Kidney (tissue), 14 donors: ENCODE data around the gene B4GALNT3. TPM values are rescaled to one million over a fixed set of nuclear protein-coding genes. Genes with fewer than 3 reads are reported as not detected.

Experiments
- DNase-seq, 5 donors: peaks; one replicate each; pipeline ENCODE4 v3.0.0-alpha.2; 2013 to 2020
- FAIRE-seq: peaks from 2 replicates; lab custom pipeline; 2012; peaks lifted over from hg19 to GRCh38; lab: Jason Lieb, UNC
- H3K27ac ChIP-seq, 2 donors: one replicate each; pipeline ENCODE4 v1.7.0; 2013; ENCODE audit warnings: low read depth in 2 of 2, low read length in 2 of 2, inconsistent platforms in 1 of 2
- H3K27me3 ChIP-seq: one replicate; pipeline ENCODE4 v1.7.1; 2013; ENCODE audit warnings: low read length, inconsistent platforms; ENCODE audit not compliant: control insufficient read depth, insufficient read depth
- H3K36me3 ChIP-seq, 3 donors: one replicate each; pipeline versions ENCODE4 v1.7.0 to v1.7.1; 2013; ENCODE audit warnings: low read length in 3 of 3, control low read depth in 1 of 3, inconsistent platforms in 1 of 3; ENCODE audit not compliant: insufficient read depth in 3 of 3, control insufficient read depth in 2 of 3
- H3K4me1 ChIP-seq, 3 donors: one replicate each; pipeline versions ENCODE4 v1.7.0 to v1.7.1; 2013; ENCODE audit warnings: low read length in 3 of 3, inconsistent platforms in 1 of 3, low read depth in 1 of 3; ENCODE audit not compliant: control insufficient read depth in 2 of 3, insufficient read depth in 2 of 3
- H3K4me3 ChIP-seq, 3 donors: one replicate each; pipeline versions ENCODE4 v1.7.0 to v1.8.1; 2013; ENCODE audit warnings: low read length in 3 of 3, control low read depth in 1 of 3, inconsistent platforms in 1 of 3
- H3K9ac ChIP-seq, 3 donors: one replicate each; pipeline versions ENCODE4 v1.7.0 to v1.7.1; 2013; ENCODE audit warnings: low read length in 3 of 3, control low read depth in 1 of 3, inconsistent platforms in 1 of 3
- H3K9me3 ChIP-seq, 3 donors: one replicate each; pipeline versions ENCODE4 v1.7.0 to v1.7.1; 2013; ENCODE audit warnings: low read length in 3 of 3, control low read depth in 1 of 3, inconsistent platforms in 1 of 3; ENCODE audit not compliant: control insufficient read depth in 2 of 3, insufficient read depth in 1 of 3
- intact Hi-C: fragments of 100-400 bp; cut with DNase I; formaldehyde crosslinking; loops from one replicate; pipeline ENCODE4 v1.11.1; 2022
- polyA plus RNA-seq: library from polyadenylated mRNA; stranded (reverse); fragments of 350-450 nt; fragmentation: Illumina TruSeq; extraction: RNeasy Lipid Tissue Mini Kit (QIAGEN cat#74804); gene quantifications from one replicate; pipeline ENCODE4 v1.2.3, GENCODE V29; 2014; ENCODE audit warnings: low read depth, low replicate concordance; ENCODE audit not compliant: insufficient read depth
- total RNA-seq: library from RNA; stranded (reverse); fragmentation: NEBNext Ultra II Directional; extraction: Animal tissue kit (Norgen Biotek cat#: 25700); gene quantifications from one replicate; pipeline ENCODE4 v1.2.1, GENCODE V29; 2021
- TF ChIP-seq, protein P1 (sequence below): IDR thresholded peaks from 3 replicates; pipeline ENCODE4 v1.5.1; 2012; ENCODE audit warnings: mild to moderate bottlenecking, moderate library complexity, borderline replicate concordance; ENCODE audit not compliant: insufficient read depth; ENCODE audit errors: extremely low read depth
- donor health status: control.
- donor health status: control.
- donor health status: control.
- donor health status: control.
- donor health status: control.
- donor health status: DM: yes; HTN: yes; CAD: no.
- donor health status: Normal renal cell carcinoma (clear cell type).

Gene B4GALNT3
- total and polyA plus RNA-seq, 2 donors from 2014 or later = 11.3 to 12.5 TPM

DNA sequence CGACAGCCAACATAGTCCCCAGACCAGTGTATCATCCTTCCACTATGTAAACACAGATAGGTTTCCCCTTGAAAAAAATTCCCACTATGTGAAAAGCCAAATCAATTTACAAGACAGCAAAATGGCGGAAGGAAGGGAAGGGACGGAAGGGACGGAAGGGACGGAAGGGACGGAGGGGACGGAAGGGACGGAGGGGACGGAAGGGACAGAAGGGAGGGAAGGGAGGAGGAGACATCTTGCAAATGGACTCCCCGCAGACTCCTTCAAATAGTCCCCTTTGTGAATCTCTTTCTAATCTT is 128.2 kb downstream of the B4GALNT3 start:
- Histone ChIP-seq H3K4me1 (peaks cover 0 to 2% (median 0%) of the 10 kb centered on the region in 3 donors), H3K9ac (no peak overlapping the region), H3K9me3 (no peaks in the 10 kb centered on the region), H3K36me3 (no peaks in the 10 kb centered on the region), H3K27me3 (no peaks in the 10 kb centered on the region), H3K27ac (no peak overlapping the region), H3K4me3 (no peak overlapping the region)
- FAIRE-seq (no peak), DNase-seq (peak in 1 of 5 donors; percentile 1)
- intact Hi-C loops = no loop called here
- TF ChIP-seq, protein P1, sequence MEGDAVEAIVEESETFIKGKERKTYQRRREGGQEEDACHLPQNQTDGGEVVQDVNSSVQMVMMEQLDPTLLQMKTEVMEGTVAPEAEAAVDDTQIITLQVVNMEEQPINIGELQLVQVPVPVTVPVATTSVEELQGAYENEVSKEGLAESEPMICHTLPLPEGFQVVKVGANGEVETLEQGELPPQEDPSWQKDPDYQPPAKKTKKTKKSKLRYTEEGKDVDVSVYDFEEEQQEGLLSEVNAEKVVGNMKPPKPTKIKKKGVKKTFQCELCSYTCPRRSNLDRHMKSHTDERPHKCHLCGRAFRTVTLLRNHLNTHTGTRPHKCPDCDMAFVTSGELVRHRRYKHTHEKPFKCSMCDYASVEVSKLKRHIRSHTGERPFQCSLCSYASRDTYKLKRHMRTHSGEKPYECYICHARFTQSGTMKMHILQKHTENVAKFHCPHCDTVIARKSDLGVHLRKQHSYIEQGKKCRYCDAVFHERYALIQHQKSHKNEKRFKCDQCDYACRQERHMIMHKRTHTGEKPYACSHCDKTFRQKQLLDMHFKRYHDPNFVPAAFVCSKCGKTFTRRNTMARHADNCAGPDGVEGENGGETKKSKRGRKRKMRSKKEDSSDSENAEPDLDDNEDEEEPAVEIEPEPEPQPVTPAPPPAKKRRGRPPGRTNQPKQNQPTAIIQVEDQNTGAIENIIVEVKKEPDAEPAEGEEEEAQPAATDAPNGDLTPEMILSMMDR = no peak

DNA sequence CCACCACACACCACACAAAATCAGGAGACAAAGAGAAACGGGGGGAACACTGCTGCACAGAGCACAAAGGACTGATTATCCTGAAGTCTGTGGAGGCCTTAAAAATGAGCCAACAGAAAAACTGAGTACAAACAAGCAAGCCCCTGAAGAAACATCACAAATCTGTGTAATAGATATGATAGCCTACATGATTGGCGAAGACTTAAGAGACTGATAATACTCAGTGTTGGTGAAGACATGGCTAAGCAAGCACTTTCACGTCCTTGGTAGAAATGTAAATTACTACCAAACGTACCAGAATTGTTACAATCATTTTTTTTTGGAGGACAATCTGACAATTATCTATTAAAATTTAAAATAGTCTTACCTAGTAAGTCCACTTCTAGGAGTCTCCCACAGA is 128.9 kb downstream of the B4GALNT3 start:
- Histone ChIP-seq H3K9ac (no peak overlapping the region), H3K27ac (no peak overlapping the region), H3K9me3 (no peaks in the 10 kb centered on the region), H3K27me3 (no peaks in the 10 kb centered on the region), H3K4me3 (no peak overlapping the region), H3K4me1 (peaks cover 0 to 2% (median 0%) of the 10 kb centered on the region in 3 donors), H3K36me3 (no peaks in the 10 kb centered on the region)
- DNase-seq (no peak), FAIRE-seq (no peak)
- intact Hi-C loops = no loop called here
- TF ChIP-seq, protein P1 = no peak

DNA sequence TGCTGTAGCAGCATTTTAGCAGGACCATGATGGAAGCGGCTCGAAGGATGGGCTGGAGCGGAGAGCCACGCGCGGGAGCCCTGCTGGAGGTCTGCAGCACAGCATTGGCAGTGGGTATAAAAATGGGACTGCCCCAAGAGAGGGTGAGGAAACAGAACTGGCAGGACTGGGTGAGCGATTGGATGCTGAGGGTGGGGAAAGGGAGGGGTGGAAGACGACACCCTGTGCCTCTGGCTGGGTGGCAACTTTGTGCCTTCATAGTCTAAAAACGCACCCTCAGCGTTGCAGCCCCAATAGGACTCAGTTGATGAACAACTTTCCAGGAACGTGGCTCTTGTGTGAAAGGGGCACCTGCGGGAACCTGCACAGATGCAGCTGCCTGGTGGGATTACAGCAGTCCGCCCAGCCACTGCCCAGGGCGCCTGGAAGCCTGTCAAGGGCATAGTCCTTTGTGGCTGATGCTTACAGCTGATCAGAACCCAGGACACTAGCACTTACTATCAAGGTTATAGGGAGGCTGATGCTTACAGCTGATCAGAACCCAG is 130.5 kb downstream of the B4GALNT3 start:
- Histone ChIP-seq H3K36me3 (no peaks in the 10 kb centered on the region), H3K9ac (no peak overlapping the region), H3K4me1 (peaks cover 0 to 2% (median 0%) of the 10 kb centered on the region in 3 donors), H3K9me3 (no peaks in the 10 kb centered on the region), H3K27ac (no peak overlapping the region), H3K4me3 (no peak overlapping the region), H3K27me3 (no peaks in the 10 kb centered on the region)
- DNase-seq (peak in 1 of 5 donors; percentile 14), FAIRE-seq (no peak)
- TF ChIP-seq, protein P1 = no peak
- intact Hi-C loops = no loop called here
